HPDE6-E6E7 (cell line): Measurements from ENCODE around the gene PLCL1.
A peak's percentile ranks its signal among the peaks of the same experiment; 100 is the strongest.

Experiments used
- DNase-seq: peaks from one replicate; pipeline ENCODE4 v3.0.0; 2011; ENCODE audit warnings: missing footprints; ENCODE audit errors: extremely low spot score

The PLCL1 gene

GRCh38 chr2:197885587-197885986 is 81.2 kb downstream of the PLCL1 start:
- no peak for DNase-seq

- DNase-seq: no peak
These were observed 83.9 kb downstream of the PLCL1 start for GRCh38 chr2:197888321-197888720.

- peak; percentile 23 for DNase-seq
These were observed 84.6 kb downstream of the PLCL1 start for GRCh38 chr2:197889041-197889440.

- DNase-seq: no peak
These were observed 85.8 kb downstream of the PLCL1 start for GRCh38 chr2:197890168-197890567.

GRCh38 chr2:197891897-197892442 is 87.6 kb downstream of the PLCL1 start:
- DNase-seq: no peak

GRCh38 chr2:197893403-197894177 is 89.2 kb downstream of the PLCL1 start:
- DNase-seq: no peak

GRCh38 chr2:197894751-197895274 is 90.4 kb downstream of the PLCL1 start:
- no peak for DNase-seq

GRCh38 chr2:197897960-197898678 is 93.7 kb downstream of the PLCL1 start:
- no peak for DNase-seq

GRCh38 chr2:197904446-197904845 is 100.1 kb downstream of the PLCL1 start:
- DNase-seq: no peak

GRCh38 chr2:197908156-197908555 is 103.8 kb downstream of the PLCL1 start:
- DNase-seq: no peak

- DNase-seq: no peak
These were observed 104.8 kb downstream of the PLCL1 start for GRCh38 chr2:197908990-197909776.

- DNase-seq: no peak
These were observed 107.3 kb downstream of the PLCL1 start for GRCh38 chr2:197911667-197912066.

- DNase-seq: no peak
These were observed 108.7 kb downstream of the PLCL1 start for GRCh38 chr2:197913084-197913483.

- DNase-seq: no peak
These were observed 110.4 kb downstream of the PLCL1 start for GRCh38 chr2:197914778-197915177.

GRCh38 chr2:197915548-197916265 is 111.3 kb downstream of the PLCL1 start:
- no peak for DNase-seq

- no peak for DNase-seq
These were observed 115.1 kb downstream of the PLCL1 start for GRCh38 chr2:197919487-197919886.

GRCh38 chr2:197920088-197920487 is 115.7 kb downstream of the PLCL1 start:
- DNase-seq: no peak

- DNase-seq: no peak
These were observed 116.3 kb downstream of the PLCL1 start for GRCh38 chr2:197920592-197921201.

GRCh38 chr2:197924483-197924882 is 120.1 kb downstream of the PLCL1 start:
- no peak for DNase-seq

GRCh38 chr2:197925204-197925603 is 120.8 kb downstream of the PLCL1 start:
- no peak for DNase-seq

- no peak for DNase-seq
These were observed 121.6 kb downstream of the PLCL1 start for GRCh38 chr2:197925976-197926375.
